Measurements from ENCODE around the gene GPSM1. TPM values are rescaled to one million over a fixed set of nuclear protein-coding genes. Genes with fewer than 3 reads are reported as not detected.

Gene GPSM1
- total and polyA plus RNA-seq, 9 of the 15 experiments (the other 6 are each of a cell fraction or from before 2014, with no cell fraction given): 0.04 to 14.2 (median 3.1) TPM

- peaks cover 16 to 53% of the 10 kb centered on the region in 2 experiments; a peak in 4 of 5 replicates for H3K27me3 ChIP-seq (ENCODE audit: control insufficient read depth in 2 of 2, insufficient read depth in 2 of 2, low read length in 2 of 2)
- H3K4me3 ChIP-seq: no peak overlapping the region
- TF ChIP-seq ZNF785 (CRISPR knock-in tag; IDR thresholded peaks at IDR 0.05): no peak
- TF ChIP-seq MEF2A (IDR thresholded peaks at IDR 0.05; ENCODE audit: control insufficient read depth, low read depth, low read length): no peak
- no peak for TF ChIP-seq SRF (CRISPR knock-in tag; IDR thresholded peaks at IDR 0.05)
- TF ChIP-seq FOXP1 (CRISPR knock-in tag; IDR thresholded peaks at IDR 0.05): no peak
- TF ChIP-seq ZNF589 (CRISPR knock-in tag; IDR thresholded peaks at IDR 0.05; ENCODE audit: low read depth): no peak
- TF ChIP-seq RNF219 (CRISPR knock-in tag; IDR thresholded peaks at IDR 0.05): no peak
- TF ChIP-seq MEF2D (tag; conservative IDR thresholded peaks at IDR 0.05; ENCODE audit: low read depth): no peak
- TF ChIP-seq RERE (CRISPR knock-in tag; IDR thresholded peaks at IDR 0.05; ENCODE audit: borderline replicate concordance): no peak
- TF ChIP-seq KLF6 (CRISPR knock-in tag; IDR thresholded peaks at IDR 0.05; ENCODE audit: borderline replicate concordance): no peak
- TF ChIP-seq ZNF644 (tag; IDR thresholded peaks at IDR 0.05; ENCODE audit: low read depth): no peak
- no peak for TF ChIP-seq NCOR1 (IDR thresholded peaks at IDR 0.05)
- no peak for TF ChIP-seq DIDO1 (tag; IDR thresholded peaks at IDR 0.05; ENCODE audit: low read depth)
- no peak for TF ChIP-seq NR2C2 (CRISPR knock-in tag; IDR thresholded peaks at IDR 0.05)
- no peak for TF ChIP-seq NR2C2 (tag; IDR thresholded peaks at IDR 0.05)
- intact Hi-C loops (cut with micrococcal nuclease): no loop called here
- H3K4me2 ChIP-seq (ENCODE audit: insufficient read depth, low read length): no peak overlapping the region
- peaks cover 0 to 50% of the 10 kb centered on the region in 2 experiments; a peak in 2 of 5 replicates for H3K4me1 ChIP-seq (replicated peaks in 1 of 2; ENCODE audit: control insufficient read depth in 2 of 2, insufficient read depth in 2 of 2, low read length in 2 of 2)
- no peak overlapping the region for H2AFZ ChIP-seq (ENCODE audit: low read depth, low read length)
- 8% methylated on average over 22 of the region's 22 CpGs for WGBS (ENCODE audit: insufficient coverage, low coverage, missing lambda C conversion rate)
- no peaks in the 10 kb centered on the region for H3K36me3 ChIP-seq (ENCODE audit: control insufficient read depth, insufficient read depth, low read length)
- in situ Hi-C loops (cut with MboI): no loop called here
- FAIRE-seq (no peak), DNase-seq (ENCODE audit: extremely low read depth in 1 of 4, low spot score in 3 of 4) (no peak), ATAC-seq (no peak)
- peaks cover 13% of the 10 kb centered on the region for H3K9me3 ChIP-seq (replicated peaks; ENCODE audit: control insufficient read depth, insufficient read depth, low read depth, low read length)
- peaks cover 11% of the 10 kb centered on the region for H4K20me1 ChIP-seq (replicated peaks; ENCODE audit: control insufficient read depth, insufficient read depth, low read length)
- H3K79me2 ChIP-seq (ENCODE audit: control insufficient read depth, insufficient read depth, low read length): no peaks in the 10 kb centered on the region
- H3K27ac ChIP-seq (ENCODE audit: extremely low read depth, low read depth, low read length): no peak overlapping the region
- no peaks in the 10 kb centered on the region for H3K9me1 ChIP-seq (ENCODE audit: control insufficient read depth, insufficient read depth, low read length)
- POLR2A ChIA-PET: no interaction called here
- no peak overlapping the region for H3K9ac ChIP-seq (ENCODE audit: insufficient read depth in 1 of 2, low read depth in 2 of 2, low read length in 2 of 2)
- CTCF ChIA-PET (ENCODE audit: low intra/inter-chr PET ratio): no interaction called here
- BruUV-seq (replicated peaks): no TSS peak
Observed at GRCh38 chr9:136291306-136292025, 35.9 kb upstream of the GPSM1 start.

Measured in K562 (cell line).